ENCODE results near the gene IRAK4. TPM values are rescaled to one million over a fixed set of nuclear protein-coding genes. Genes with fewer than 3 reads are reported as not detected.

Gene IRAK4
- total and polyA plus RNA-seq, 2 experiments from 2014 or later = 3.9 to 12.9 TPM

DNA sequence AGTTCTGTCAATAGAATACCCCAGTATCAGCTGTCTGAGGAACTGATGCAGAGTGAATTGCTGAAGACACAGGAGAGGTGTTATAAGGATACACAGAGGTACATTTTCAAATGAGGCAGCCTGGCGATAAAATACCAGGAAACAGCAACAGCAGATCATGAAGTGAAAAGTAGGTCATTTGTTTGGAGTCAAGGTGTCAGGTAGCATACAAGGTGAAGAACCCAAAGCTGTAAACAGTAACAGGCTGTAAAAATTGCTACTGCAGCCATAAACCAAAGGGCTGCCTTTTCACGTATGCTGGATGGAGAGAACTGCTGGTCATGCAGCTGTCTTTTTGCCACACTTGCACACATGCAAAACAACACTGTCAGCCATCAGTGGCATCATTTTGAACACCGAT is 56.7 kb downstream of the IRAK4 start:
- peaks cover 3% of the 10 kb centered on the region; the same call in 1 of the 3 replicates for H3K4me1 Mint-ChIP-seq
- Histone ChIP-seq H3K36me3 (ENCODE audit: insufficient read depth) (no peaks in the 10 kb centered on the region), H3K4me3 (no peak overlapping the region), H3K4me2 (no peak overlapping the region), H3K27me3 (ENCODE audit: insufficient read depth) (no peaks in the 10 kb centered on the region), H3F3A (replicated peaks; ENCODE audit: low read depth) (no peaks in the 10 kb centered on the region), H2AFZ (peak overlapping the region; percentile 49), H3K4me1 (ENCODE audit: insufficient read depth) (no peaks in the 10 kb centered on the region), H3K79me2 (replicated peaks; ENCODE audit: insufficient read depth) (no peaks in the 10 kb centered on the region), H3K27ac (ENCODE audit: low read depth) (no peak overlapping the region), H3K9me2 (ENCODE audit: insufficient read depth) (no peaks in the 10 kb centered on the region), H4K20me1 (replicated peaks; ENCODE audit: insufficient read depth) (no peaks in the 10 kb centered on the region)
- H3K9me3 Mint-ChIP-seq = no peaks in the 10 kb centered on the region
- TF ChIP-seq STAT1 (IDR thresholded peaks at IDR 0.05; ENCODE audit: unreplicated experiment) (no peak), ZNF114 (CRISPR knock-in tag; IDR thresholded peaks at IDR 0.05) (no peak), NANOG (IDR thresholded peaks at IDR 0.05; ENCODE audit: borderline replicate concordance) (no peak), ZNF331 (CRISPR knock-in tag; IDR thresholded peaks at IDR 0.05; ENCODE audit: low read depth) (no peak), JUNB (IDR thresholded peaks at IDR 0.05; ENCODE audit: unreplicated experiment) (no peak), POLR2AphosphoS5 (IDR thresholded peaks at IDR 0.05; ENCODE audit: low read depth) (no peak)
- TF ChIP-seq, protein P1, sequence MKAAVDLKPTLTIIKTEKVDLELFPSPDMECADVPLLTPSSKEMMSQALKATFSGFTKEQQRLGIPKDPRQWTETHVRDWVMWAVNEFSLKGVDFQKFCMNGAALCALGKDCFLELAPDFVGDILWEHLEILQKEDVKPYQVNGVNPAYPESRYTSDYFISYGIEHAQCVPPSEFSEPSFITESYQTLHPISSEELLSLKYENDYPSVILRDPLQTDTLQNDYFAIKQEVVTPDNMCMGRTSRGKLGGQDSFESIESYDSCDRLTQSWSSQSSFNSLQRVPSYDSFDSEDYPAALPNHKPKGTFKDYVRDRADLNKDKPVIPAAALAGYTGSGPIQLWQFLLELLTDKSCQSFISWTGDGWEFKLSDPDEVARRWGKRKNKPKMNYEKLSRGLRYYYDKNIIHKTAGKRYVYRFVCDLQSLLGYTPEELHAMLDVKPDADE (IDR thresholded peaks at IDR 0.05) = no peak
- TF ChIP-seq, protein P2, sequence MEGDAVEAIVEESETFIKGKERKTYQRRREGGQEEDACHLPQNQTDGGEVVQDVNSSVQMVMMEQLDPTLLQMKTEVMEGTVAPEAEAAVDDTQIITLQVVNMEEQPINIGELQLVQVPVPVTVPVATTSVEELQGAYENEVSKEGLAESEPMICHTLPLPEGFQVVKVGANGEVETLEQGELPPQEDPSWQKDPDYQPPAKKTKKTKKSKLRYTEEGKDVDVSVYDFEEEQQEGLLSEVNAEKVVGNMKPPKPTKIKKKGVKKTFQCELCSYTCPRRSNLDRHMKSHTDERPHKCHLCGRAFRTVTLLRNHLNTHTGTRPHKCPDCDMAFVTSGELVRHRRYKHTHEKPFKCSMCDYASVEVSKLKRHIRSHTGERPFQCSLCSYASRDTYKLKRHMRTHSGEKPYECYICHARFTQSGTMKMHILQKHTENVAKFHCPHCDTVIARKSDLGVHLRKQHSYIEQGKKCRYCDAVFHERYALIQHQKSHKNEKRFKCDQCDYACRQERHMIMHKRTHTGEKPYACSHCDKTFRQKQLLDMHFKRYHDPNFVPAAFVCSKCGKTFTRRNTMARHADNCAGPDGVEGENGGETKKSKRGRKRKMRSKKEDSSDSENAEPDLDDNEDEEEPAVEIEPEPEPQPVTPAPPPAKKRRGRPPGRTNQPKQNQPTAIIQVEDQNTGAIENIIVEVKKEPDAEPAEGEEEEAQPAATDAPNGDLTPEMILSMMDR (conservative IDR thresholded peaks at IDR 0.05; ENCODE audit: low read depth in 2 of 2) = no peak
- TF ChIP-seq, protein P3, sequence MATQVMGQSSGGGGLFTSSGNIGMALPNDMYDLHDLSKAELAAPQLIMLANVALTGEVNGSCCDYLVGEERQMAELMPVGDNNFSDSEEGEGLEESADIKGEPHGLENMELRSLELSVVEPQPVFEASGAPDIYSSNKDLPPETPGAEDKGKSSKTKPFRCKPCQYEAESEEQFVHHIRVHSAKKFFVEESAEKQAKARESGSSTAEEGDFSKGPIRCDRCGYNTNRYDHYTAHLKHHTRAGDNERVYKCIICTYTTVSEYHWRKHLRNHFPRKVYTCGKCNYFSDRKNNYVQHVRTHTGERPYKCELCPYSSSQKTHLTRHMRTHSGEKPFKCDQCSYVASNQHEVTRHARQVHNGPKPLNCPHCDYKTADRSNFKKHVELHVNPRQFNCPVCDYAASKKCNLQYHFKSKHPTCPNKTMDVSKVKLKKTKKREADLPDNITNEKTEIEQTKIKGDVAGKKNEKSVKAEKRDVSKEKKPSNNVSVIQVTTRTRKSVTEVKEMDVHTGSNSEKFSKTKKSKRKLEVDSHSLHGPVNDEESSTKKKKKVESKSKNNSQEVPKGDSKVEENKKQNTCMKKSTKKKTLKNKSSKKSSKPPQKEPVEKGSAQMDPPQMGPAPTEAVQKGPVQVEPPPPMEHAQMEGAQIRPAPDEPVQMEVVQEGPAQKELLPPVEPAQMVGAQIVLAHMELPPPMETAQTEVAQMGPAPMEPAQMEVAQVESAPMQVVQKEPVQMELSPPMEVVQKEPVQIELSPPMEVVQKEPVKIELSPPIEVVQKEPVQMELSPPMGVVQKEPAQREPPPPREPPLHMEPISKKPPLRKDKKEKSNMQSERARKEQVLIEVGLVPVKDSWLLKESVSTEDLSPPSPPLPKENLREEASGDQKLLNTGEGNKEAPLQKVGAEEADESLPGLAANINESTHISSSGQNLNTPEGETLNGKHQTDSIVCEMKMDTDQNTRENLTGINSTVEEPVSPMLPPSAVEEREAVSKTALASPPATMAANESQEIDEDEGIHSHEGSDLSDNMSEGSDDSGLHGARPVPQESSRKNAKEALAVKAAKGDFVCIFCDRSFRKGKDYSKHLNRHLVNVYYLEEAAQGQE (IDR thresholded peaks at IDR 0.05; ENCODE audit: unreplicated experiment) = no peak
- no peak overlapping the region for H3K4me3 Mint-ChIP-seq
- H3K27ac Mint-ChIP-seq = no peak overlapping the region
- no peaks in the 10 kb centered on the region for H3K27me3 Mint-ChIP-seq (ENCODE audit: insufficient read depth, low read depth, poor library complexity)
- H3K36me3 Mint-ChIP-seq (ENCODE audit: low read depth) = no peaks in the 10 kb centered on the region
- ATAC-seq (no peak), DNase-seq (ENCODE audit: low spot score) (no peak)

DNA sequence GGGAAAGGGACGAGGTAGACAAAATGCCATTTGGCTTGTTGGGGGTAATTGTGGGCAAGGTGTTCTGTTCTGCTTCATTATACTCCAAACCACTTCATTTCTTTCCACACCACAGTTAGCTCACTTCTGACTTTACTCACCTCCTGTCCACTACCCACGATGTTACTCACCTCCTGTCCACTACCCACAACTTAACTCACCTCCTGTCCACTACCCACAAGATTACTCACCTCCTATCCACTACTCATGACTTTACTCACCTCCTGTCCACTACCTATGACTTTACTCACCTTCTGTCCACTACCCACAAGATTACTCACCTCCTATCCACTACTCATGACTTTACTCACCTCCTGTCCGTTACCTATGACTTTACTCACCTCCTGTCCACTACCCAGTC is 57.4 kb downstream of the IRAK4 start:
- Histone ChIP-seq H3K79me2 (replicated peaks; ENCODE audit: insufficient read depth) (no peaks in the 10 kb centered on the region), H3K9me2 (ENCODE audit: insufficient read depth) (no peaks in the 10 kb centered on the region), H2AFZ (peak overlapping the region; percentile 49; the same call in 1 of the 2 replicates), H3K36me3 (ENCODE audit: insufficient read depth) (no peaks in the 10 kb centered on the region), H3F3A (replicated peaks; ENCODE audit: low read depth) (no peaks in the 10 kb centered on the region), H3K4me3 (no peak overlapping the region), H3K27me3 (ENCODE audit: insufficient read depth) (no peaks in the 10 kb centered on the region), H4K20me1 (replicated peaks; ENCODE audit: insufficient read depth) (no peaks in the 10 kb centered on the region), H3K4me1 (ENCODE audit: insufficient read depth) (no peaks in the 10 kb centered on the region), H3K4me2 (no peak overlapping the region), H3K27ac (ENCODE audit: low read depth) (no peak overlapping the region)
- Mint-ChIP-seq H3K9me3 (no peaks in the 10 kb centered on the region), H3K4me3 (no peak overlapping the region), H3K27me3 (ENCODE audit: insufficient read depth, low read depth, poor library complexity) (no peaks in the 10 kb centered on the region), H3K36me3 (ENCODE audit: low read depth) (no peaks in the 10 kb centered on the region), H3K4me1 (peaks cover 3% of the 10 kb centered on the region; the same call in 1 of the 3 replicates), H3K27ac (no peak overlapping the region)
- no peak for ATAC-seq
- no peak for DNase-seq (ENCODE audit: low spot score)
- TF ChIP-seq, protein P3 (IDR thresholded peaks at IDR 0.05; ENCODE audit: unreplicated experiment) = no peak

All from GM23338 (cell line).